Lung (tissue), 12 donors: Measurements from ENCODE around the gene ARHGAP27. TPM values are rescaled to one million over a fixed set of nuclear protein-coding genes. Genes with fewer than 3 reads are reported as not detected.

Source experiments
- ATAC-seq: fragments of 200-7000 bp; cut with Tn5 transposase; one replicate; pipeline ENCODE4 v1.9.1; 2020; ENCODE audit warnings: moderate number of reproducible peaks; ENCODE audit not compliant: insufficient read depth, low FRiP score
- DNase-seq, 3 donors: peaks; one replicate each; pipeline ENCODE4 v3.0.0-alpha.2; 2013 to 2017
- H3K27ac ChIP-seq, 2 donors: one replicate each; pipeline ENCODE4 v1.5.1; 2013; ENCODE audit warnings: mild to moderate bottlenecking in 2 of 2, moderate library complexity in 2 of 2, control low read depth in 1 of 2, inconsistent platforms in 1 of 2, low read depth in 1 of 2, low read length in 1 of 2
- H3K27me3 ChIP-seq, 3 donors: one replicate each; pipeline ENCODE4 v1.5.1; 2013; ENCODE audit warnings: low read length in 2 of 3; ENCODE audit not compliant: control insufficient read depth in 3 of 3, insufficient read depth in 3 of 3
- H3K36me3 ChIP-seq, 4 donors: one replicate each; pipeline ENCODE4 v1.5.1; 2013; ENCODE audit warnings: low read length in 4 of 4, mild to moderate bottlenecking in 1 of 4, moderate library complexity in 1 of 4; ENCODE audit not compliant: control insufficient read depth in 4 of 4, insufficient read depth in 4 of 4
- H3K4me1 ChIP-seq, 5 donors: one replicate each; pipeline ENCODE4 v1.5.1; 2013; ENCODE audit warnings: low read length in 5 of 5, mild to moderate bottlenecking in 2 of 5, moderate library complexity in 1 of 5; ENCODE audit not compliant: control insufficient read depth in 5 of 5, insufficient read depth in 5 of 5
- H3K4me3 ChIP-seq: one replicate; pipeline ENCODE4 v1.5.1; 2013; ENCODE audit warnings: mild to moderate bottlenecking, control low read depth, moderate library complexity
- H3K9ac ChIP-seq, 2 donors: one replicate each; pipeline ENCODE4 v1.5.1; 2013; ENCODE audit warnings: low read length in 2 of 2, control low read depth in 1 of 2; ENCODE audit not compliant: insufficient read depth in 1 of 2
- H3K9me3 ChIP-seq, 4 donors: one replicate each; pipeline ENCODE4 v1.5.1; 2013; ENCODE audit warnings: low read length in 3 of 4, mild to moderate bottlenecking in 1 of 4, moderate library complexity in 1 of 4; ENCODE audit not compliant: control insufficient read depth in 4 of 4, insufficient read depth in 3 of 4
- WGBS, 2 donors: extraction: QIAGEN DNeasy Blood & Tissue Kit; methylation state at CpG; one replicate each; pipeline ENCODE4 v1.1.7; 2013; 5-methylcytosine and 5-hydroxymethylcytosine counted together
- polyA plus RNA-seq, 2 donors: library from polyadenylated mRNA; stranded (reverse); fragments of 200-250 nt; gene quantifications; one replicate each; pipeline ENCODE4 v1.2.1, GENCODE V29; 2013
- total RNA-seq, 2 donors: library from RNA; depleted of rRNA in 1 of 2; stranded (reverse); fragments of >200 nt in 1 of 2; gene quantifications; one replicate each; pipeline ENCODE4 v1.2.1, GENCODE V29; 2014 to 2021
- TF ChIP-seq, protein P1 (sequence below): IDR thresholded peaks from 2 replicates; pipeline ENCODE4 v1.5.1; 2012; ENCODE audit warnings: mild to moderate bottlenecking; ENCODE audit errors: control extremely low read depth, extremely low read depth
- donor health status: control.
- donor health status: control.
- donor health status: Bipolar disorder and iron deficiency.
- donor health status: healthy.
- donor health status: DM: yes; HTN: yes; CAD: no.

The ARHGAP27 gene
- total and polyA plus RNA-seq, 4 donors = 42.4 to 85.8 (median 61.8) TPM

DNA sequence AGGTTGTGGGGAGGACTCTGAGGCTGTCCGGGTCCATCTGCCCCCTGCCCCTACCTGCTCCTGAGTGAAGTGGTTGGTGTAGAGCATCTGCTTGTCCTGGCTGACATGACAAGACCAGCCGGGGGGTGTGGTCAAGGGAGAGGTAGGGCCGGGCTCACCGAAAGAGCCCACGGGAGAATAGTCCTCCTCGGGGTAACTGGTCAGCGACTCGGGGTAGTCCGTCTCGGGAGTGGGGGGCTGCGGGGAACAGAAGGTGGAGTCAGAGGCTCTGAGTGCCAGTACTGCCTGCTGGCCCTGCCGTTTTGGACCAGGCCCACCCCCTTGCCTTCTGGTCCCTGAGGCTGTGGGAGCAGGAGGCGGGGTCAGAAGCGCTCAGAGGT is 27.8 kb downstream of the ARHGAP27 start:
- H3K27ac ChIP-seq = no peak overlapping the region

DNA sequence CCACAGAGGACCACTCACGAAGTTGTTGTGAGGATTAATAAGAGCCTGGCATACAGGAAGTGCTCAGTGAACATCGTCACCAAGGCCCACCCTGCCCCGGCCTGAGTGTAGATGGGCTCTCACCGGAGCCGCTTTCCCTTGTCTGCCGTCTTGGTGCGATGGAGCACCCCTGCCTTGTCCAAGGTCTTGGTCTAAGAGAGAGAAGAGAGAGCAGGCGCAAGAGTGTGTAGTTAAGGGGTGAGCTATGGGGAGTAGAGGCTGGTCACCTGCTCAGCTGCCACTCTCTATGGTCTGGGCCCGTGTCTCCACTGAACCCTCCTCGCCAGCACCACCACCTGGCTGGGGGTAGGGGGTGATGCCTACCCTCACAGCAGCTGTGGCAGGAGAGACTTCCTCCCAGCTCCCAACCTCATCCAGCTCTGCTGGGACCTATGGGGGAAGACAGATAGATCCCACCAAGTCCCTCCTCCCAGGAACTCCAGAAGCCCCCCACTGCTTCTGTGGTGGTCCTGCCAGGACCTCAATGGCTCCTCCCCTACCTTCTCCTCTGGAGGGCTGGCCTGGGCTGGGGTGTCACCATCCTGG is 28.7 kb downstream of the ARHGAP27 start:
- WGBS, 2 donors = 95 to 98% methylated on average over 10 of the region's 10 CpGs
- H3K36me3 ChIP-seq = peaks cover 0 to 49% (median 0%) of the 10 kb centered on the region in 4 donors
- H3K4me1 ChIP-seq = peaks cover 0 to 8% (median 5%) of the 10 kb centered on the region in 5 donors
- H3K4me3 ChIP-seq = no peak overlapping the region
- no peak for DNase-seq
- no peak overlapping the region for H3K9ac ChIP-seq
- no peak overlapping the region for H3K27ac ChIP-seq
- no peak for ATAC-seq
- TF ChIP-seq, protein P1, sequence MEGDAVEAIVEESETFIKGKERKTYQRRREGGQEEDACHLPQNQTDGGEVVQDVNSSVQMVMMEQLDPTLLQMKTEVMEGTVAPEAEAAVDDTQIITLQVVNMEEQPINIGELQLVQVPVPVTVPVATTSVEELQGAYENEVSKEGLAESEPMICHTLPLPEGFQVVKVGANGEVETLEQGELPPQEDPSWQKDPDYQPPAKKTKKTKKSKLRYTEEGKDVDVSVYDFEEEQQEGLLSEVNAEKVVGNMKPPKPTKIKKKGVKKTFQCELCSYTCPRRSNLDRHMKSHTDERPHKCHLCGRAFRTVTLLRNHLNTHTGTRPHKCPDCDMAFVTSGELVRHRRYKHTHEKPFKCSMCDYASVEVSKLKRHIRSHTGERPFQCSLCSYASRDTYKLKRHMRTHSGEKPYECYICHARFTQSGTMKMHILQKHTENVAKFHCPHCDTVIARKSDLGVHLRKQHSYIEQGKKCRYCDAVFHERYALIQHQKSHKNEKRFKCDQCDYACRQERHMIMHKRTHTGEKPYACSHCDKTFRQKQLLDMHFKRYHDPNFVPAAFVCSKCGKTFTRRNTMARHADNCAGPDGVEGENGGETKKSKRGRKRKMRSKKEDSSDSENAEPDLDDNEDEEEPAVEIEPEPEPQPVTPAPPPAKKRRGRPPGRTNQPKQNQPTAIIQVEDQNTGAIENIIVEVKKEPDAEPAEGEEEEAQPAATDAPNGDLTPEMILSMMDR = no peak
- H3K9me3 ChIP-seq = no peaks in the 10 kb centered on the region
- H3K27me3 ChIP-seq = no peaks in the 10 kb centered on the region

More for the DNA sequence above, 27.8 kb downstream of the ARHGAP27 start:
- no peak for ATAC-seq
- no peak overlapping the region for H3K9ac ChIP-seq
- H3K9me3 ChIP-seq = no peaks in the 10 kb centered on the region
- peaks cover 0 to 46% (median 0%) of the 10 kb centered on the region in 4 donors for H3K36me3 ChIP-seq
- H3K27me3 ChIP-seq = no peaks in the 10 kb centered on the region
- TF ChIP-seq, protein P1 = no peak
- no peak for DNase-seq
- peaks cover 0 to 13% (median 5%) of the 10 kb centered on the region in 5 donors for H3K4me1 ChIP-seq
- 86 to 87% methylated on average over 14 of the region's 14 CpGs for WGBS, 2 donors
- no peak overlapping the region for H3K4me3 ChIP-seq

DNA sequence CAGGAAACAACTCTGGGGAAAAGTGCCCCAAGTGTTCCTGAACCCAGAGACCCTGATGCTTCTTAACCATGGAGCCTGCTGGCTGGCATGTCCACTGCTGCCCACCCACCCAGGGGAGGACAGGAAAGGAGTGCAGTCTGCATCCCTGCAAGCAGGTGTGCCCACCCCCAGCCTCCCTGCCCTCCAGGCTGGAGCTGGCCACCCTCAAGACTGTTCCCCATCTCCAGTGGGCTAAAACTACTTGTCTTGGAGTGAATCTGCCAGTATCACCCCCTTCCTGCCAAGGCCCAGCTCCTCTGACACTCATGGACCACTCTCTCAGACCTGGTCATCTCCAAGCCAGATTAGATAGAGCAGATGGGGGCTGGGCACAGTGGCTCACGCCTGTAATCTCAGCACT is 29.8 kb downstream of the ARHGAP27 start:
- Histone ChIP-seq H3K9ac (no peak overlapping the region), H3K27ac (no peak overlapping the region), H3K4me3 (no peak overlapping the region), H3K27me3 (no peaks in the 10 kb centered on the region), H3K4me1 (peaks cover 0 to 7% (median 0%) of the 10 kb centered on the region in 5 donors), H3K36me3 (peaks cover 0 to 57% (median 0%) of the 10 kb centered on the region in 4 donors), H3K9me3 (no peaks in the 10 kb centered on the region)
- WGBS, 2 donors = 73 to 94% methylated on average over 1 of the region's 1 CpG
- TF ChIP-seq, protein P1 = no peak
- ATAC-seq (no peak), DNase-seq (no peak)

DNA sequence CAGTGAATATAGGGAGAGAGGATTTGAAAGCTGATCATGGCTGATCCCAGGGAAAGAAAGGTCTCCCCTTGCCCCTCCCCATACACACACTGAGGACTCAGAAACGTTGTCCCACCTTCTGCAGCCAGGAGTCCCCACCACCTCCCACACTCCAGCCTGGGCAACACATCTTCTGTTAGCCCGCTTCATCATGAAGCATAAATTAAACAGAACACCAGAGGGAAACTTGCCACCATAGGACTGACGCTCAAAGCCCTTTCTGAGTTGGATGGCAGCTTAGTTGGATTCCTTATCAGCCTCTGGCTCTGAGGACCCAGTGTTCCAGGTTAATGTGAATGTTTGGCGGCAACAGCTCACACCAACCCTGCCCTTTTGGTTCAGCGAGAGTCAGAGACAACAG is 33.9 kb downstream of the ARHGAP27 start:
- 80 to 86% methylated on average over 5 of the region's 5 CpGs for WGBS, 2 donors
- peaks cover 0 to 5% (median 2%) of the 10 kb centered on the region in 5 donors for H3K4me1 ChIP-seq
- no peaks in the 10 kb centered on the region for H3K9me3 ChIP-seq
- H3K36me3 ChIP-seq = peaks cover 0 to 72% (median 0%) of the 10 kb centered on the region in 4 donors
- no peak overlapping the region for H3K4me3 ChIP-seq
- H3K9ac ChIP-seq = no peak overlapping the region
- TF ChIP-seq, protein P1 = no peak
- no peaks in the 10 kb centered on the region for H3K27me3 ChIP-seq
- DNase-seq = no peak
- H3K27ac ChIP-seq = no peak overlapping the region
- no peak for ATAC-seq
